HG03066 (cell line): ENCODE results near the gene ZNF718.
"Not testable (repeated sequence)": the region's sequence is repeated elsewhere in the genome, so short reads cannot be mapped to it uniquely, and the experiment has no call there.

Experiments used
- ATAC-seq: cut with Tn5 transposase; IDR thresholded peaks from one replicate; pipeline ENCODE4 v1.9.1; 2021; ENCODE audit warnings: low read depth; ENCODE audit not compliant: unreplicated experiment

The ZNF718 gene

GRCh38 chr4:147233-147632 lies 22.9 kb downstream of the ZNF718 start:
- no peak for ATAC-seq

DNA sequence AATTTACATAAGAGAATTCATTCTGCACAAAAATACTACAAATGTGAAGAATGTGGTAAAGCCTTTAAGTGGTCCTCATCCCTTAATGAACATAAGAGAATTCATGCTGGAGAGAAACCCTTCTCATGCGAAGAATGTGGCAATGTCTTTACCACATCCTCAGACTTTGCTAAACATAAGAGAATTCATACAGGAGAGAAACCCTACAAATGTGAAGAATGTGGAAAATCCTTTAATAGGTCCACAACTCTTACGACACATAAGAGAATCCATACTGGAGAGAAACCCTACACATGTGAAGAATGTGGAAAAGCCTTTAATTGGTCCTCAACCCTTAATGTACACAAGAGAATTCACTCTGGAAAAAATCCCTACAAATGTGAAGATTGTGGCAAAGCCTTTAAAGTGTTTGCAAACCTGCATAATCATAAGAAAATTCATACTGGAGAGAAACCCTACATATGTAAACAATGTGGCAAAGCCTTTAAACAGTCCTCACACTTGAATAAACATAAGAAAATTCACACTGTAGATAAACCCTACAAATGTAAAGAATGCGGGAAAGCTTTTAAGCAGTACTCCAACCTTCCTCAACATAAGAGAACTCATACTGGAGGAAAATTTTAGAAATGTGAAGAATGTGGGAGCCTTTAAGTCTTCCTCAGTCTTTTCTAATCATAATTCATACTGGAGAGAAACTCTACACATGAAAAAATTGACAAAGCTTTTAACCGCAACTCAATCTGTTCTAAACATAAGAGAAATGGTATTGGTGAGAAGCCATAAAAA lies 37.4 kb downstream of the ZNF718 start:
- ATAC-seq: no peak

DNA sequence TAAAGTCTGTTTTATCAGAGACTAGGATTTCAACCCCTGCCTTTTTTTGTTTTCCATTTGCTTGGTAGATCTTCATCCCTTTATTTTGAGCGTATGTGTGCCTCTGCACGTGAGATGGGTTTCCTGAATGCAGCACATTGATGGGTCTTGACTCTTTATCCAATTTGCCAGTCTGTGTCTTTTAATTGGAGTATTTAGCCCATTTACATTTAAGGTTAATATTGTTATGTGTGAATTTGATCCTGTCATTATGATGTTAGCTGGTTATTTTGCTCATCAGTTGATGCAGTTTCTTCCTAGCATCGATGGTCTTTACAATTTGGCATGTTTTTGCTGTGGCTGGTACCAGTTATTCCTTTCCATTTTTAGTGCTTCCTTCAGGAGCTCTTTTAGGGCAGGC lies 45.3 kb downstream of the ZNF718 start:
- not testable (repeated sequence) for ATAC-seq

GRCh38 chr4:171318-171717 lies 47.0 kb downstream of the ZNF718 start:
- not testable (repeated sequence) for ATAC-seq

DNA sequence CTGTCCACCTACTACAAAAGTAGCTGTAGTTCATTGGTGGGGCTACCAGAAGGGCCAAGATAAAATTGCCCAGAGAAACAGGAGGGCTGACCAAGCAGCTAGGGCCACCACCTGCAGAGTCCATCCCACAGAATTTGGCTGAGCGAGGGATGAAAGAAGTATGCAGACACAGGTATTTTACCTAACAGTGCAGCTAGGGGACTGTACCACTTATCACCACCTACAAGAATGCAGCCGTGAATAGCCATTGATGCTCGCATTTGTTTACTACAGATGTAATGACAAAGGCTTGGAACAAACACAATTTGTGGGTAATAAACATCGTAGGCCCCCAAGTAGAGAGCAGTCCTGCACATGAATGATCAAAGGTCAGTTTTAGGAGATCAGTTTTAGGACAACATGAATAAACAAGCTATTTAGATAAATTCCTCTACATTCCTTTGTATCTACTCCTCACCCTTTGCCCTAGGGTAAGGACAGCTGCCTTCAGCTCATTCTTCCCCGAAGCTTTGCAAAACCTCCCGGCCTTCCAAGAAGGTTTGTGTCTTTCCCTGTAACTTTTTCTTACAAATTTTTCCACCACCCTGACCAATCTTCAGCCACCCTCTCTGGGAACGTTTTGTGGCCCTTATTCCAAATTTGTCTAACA lies 49.5 kb downstream of the ZNF718 start:
- no peak for ATAC-seq

GRCh38 chr4:175986-176385 lies 51.7 kb downstream of the ZNF718 start:
- ATAC-seq: no peak

DNA sequence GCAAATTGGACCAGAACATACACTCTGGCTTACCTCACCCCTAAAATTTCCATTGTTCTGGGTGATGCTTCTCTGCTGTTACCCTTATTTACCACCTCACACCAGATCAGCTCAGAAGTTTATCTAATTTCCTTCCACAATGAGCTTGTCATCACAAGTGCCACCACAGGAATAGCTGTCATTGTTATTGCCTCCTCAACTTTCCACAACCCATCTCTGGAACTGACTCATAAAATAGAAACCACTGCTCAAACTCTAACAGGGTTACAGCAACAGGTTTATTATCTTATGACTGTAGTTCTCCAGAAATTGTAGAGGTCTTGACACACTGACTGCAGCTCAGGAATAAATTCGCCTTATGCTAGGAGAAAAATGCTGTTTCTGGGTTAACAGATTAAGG lies 52.7 kb downstream of the ZNF718 start:
- ATAC-seq: no peak

GRCh38 chr4:182225-182624 lies 57.9 kb downstream of the ZNF718 start:
- ATAC-seq: not testable (repeated sequence)

- no peak for ATAC-seq
Observed at GRCh38 chr4:188091-188490, 63.8 kb downstream of the ZNF718 start.

DNA sequence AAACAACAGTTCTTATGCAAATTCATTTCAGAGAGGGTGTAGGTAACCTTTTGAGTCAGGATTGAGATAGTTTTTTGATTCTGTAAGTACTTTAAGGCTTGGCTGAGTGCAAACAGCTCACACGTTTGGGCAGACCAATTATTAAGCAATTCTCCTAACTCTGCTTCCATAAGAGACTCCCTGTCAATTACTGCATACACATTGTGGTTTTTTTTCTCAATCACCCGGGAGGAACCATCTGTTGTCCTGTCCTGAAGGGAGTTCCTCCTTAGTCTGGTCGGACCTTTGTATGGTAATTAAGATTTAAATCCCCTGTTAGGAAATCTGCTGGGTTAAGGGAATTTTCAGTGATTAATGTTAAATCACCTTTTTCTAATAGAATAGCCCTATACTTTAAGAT lies 70.9 kb downstream of the ZNF718 start:
- ATAC-seq: not testable (repeated sequence)

GRCh38 chr4:200936-201335 lies 76.6 kb downstream of the ZNF718 start:
- no peak for ATAC-seq

DNA sequence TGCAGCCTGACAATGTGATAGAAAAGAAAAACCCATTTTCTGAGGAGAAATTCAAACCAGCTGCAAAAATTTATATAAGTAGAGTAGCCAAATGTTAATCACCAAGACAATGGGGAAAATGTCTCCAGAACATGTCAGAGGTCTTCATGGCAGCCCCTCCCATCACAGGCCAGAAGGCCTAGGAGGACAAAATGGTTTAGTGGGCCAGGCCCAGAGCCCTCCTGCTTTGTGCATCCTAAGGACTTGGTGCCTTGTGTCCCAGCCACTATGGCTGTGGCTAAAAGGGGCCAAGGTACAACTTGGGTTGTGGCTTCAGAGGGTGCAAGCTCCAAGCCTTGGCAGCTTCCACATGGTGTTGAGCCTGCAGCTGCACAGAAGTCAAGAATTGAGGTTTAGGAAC lies 78.5 kb downstream of the ZNF718 start:
- not testable (repeated sequence) for ATAC-seq

DNA sequence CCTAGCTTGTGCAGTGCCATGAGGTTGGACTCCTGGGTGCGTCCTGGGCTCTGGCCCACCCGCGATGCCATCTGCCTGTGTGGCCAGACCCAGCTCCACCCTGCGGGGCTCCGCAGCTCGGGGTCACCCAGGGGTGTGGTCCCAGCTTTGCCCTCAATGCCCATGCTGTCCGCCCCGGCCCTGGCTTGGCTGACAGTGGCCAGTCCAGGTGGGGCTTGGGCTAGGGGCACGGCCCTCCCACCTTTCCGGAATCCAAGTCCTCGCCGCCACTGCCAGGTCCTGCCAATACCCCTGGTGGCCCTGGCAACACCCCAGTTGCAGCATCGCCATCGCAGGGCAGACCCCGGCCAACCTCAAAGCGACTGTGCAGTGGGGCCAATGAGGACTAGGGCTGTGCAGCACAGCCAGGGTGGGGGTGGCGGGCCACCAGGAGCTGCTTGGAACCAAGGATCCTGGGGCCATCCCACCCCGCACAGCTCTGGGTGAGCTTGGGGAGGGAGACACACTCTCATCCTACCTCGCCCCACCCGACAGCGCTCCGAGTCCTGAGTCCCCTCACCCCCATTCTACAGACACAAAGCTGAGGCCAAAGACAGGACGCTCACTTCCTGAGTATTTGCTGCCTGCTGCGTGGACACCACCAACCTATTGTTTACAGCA lies 80.9 kb downstream of the ZNF718 start:
- no peak for ATAC-seq

GRCh38 chr4:206054-206453 lies 81.8 kb downstream of the ZNF718 start:
- no peak for ATAC-seq

GRCh38 chr4:208416-209096 lies 84.3 kb downstream of the ZNF718 start:
- ATAC-seq: not testable (repeated sequence)

DNA sequence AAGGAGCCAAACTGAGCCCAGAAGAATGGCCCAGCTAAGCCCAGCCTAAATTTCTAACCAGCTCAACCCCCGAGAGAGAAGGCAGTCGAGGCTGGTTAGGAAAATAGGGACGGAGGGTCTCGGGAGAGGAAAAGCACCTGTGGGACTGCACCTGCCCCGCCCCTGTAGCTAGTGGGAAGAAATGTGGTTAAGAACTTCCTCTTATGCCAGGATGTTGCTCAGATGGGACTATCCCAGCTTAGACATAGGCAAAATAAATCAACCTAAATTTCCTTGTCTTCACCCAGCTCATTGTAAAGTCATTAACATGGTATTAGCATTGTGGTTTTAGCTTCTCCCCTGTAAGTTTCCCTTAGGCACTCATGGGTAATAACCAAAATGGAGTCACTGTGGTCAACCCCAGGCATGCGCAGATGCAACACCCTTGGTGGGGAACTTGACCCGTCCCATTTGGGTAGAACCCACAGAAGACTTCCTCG lies 86.8 kb downstream of the ZNF718 start:
- no peak for ATAC-seq

GRCh38 chr4:212438-213188 lies 88.3 kb downstream of the ZNF718 start:
- ATAC-seq: no peak

GRCh38 chr4:213189-213535 lies 88.9 kb downstream of the ZNF718 start:
- ATAC-seq: not testable (repeated sequence)
